IMR-90 (cell line): ENCODE results near the gene FRY. TPM values are rescaled to one million over a fixed set of nuclear protein-coding genes. Genes with fewer than 3 reads are reported as not detected.

Experiments
- ATAC-seq: fragments of 200-7000 bp; cut with Tn5 transposase; 2 replicates; pipeline ENCODE4 v1.9.1; 2020; ENCODE audit warnings: low read depth, mild to moderate bottlenecking, moderate library complexity
- BruUV-seq: library from RNA; stranded (reverse); fragments of 400-500 nt; replicated peaks from 2 replicates; lab custom pipeline; 2021; lab: Mats Ljungman, UMichigan
- CTCF ChIA-PET: fragments of 300-600 bp; formaldehyde crosslinking; extraction: SDS; loops from one replicate; lab custom pipeline; 2021; ENCODE audit warnings: antibody characterized with exemption; lab: Yijun Ruan, JAX
- POLR2A ChIA-PET: fragments of 300-600 bp; sonication (Branson Sonifier 250); formaldehyde crosslinking; loops from one replicate; lab custom pipeline; 2022; ENCODE audit warnings: antibody characterized with exemption; ENCODE audit not compliant: unreplicated experiment; lab: Charles Lee
- DNase-seq: peaks from one replicate; pipeline ENCODE4 v3.0.0; 2013
- H2AFZ ChIP-seq: replicated peaks from 2 replicates; pipeline ENCODE3; 2013; ENCODE audit warnings: low read length, mild to moderate bottlenecking; ENCODE audit not compliant: poor library complexity
- H2AK5ac ChIP-seq: 2 replicates; pipeline ENCODE4 v1.6.1; 2013; ENCODE audit warnings: low read depth, low read length, inconsistent platforms
- H2AK9ac ChIP-seq: replicated peaks from 2 replicates; pipeline ENCODE3; 2013; ENCODE audit warnings: mild to moderate bottlenecking, low read depth, low read length, moderate library complexity; ENCODE audit not compliant: poor library complexity
- H2BK120ac ChIP-seq: 2 replicates; pipeline ENCODE4 v1.6.1; 2013; ENCODE audit warnings: low read depth, low read length, inconsistent platforms
- H2BK15ac ChIP-seq: 3 replicates; pipeline ENCODE4 v1.6.1; 2013; ENCODE audit warnings: low read depth, low read length, inconsistent platforms
- H2BK20ac ChIP-seq: 2 replicates; pipeline ENCODE4 v1.6.1; 2013; ENCODE audit warnings: low read depth, mild to moderate bottlenecking, inconsistent platforms, low read length, moderate library complexity
- H2BK5ac ChIP-seq: 2 replicates; pipeline ENCODE4 v1.6.1; 2013; ENCODE audit warnings: mild to moderate bottlenecking, low read depth, low read length, inconsistent platforms; ENCODE audit not compliant: poor library complexity, severe bottlenecking
- H3K14ac ChIP-seq: replicated peaks from 2 replicates; pipeline ENCODE4 v1.6.1; 2013; ENCODE audit warnings: low read depth, low read length, inconsistent platforms
- H3K18ac ChIP-seq: 2 replicates; pipeline ENCODE4 v1.6.1; 2013; ENCODE audit warnings: low read depth, low read length, control low read depth
- H3K23ac ChIP-seq: 2 replicates; pipeline ENCODE4 v1.6.1; 2013; ENCODE audit warnings: low read depth, low read length, inconsistent platforms
- H3K27ac ChIP-seq: 2 replicates; pipeline ENCODE4 v1.5.1; 2013; ENCODE audit warnings: mild to moderate bottlenecking, control low read depth, low read length; ENCODE audit not compliant: insufficient read depth
- H3K27me3 ChIP-seq: 2 replicates; pipeline ENCODE4 v1.6.1; 2013; ENCODE audit warnings: low read length; ENCODE audit not compliant: control insufficient read depth, insufficient read depth
- H3K36me3 ChIP-seq: 2 replicates; pipeline ENCODE4 v1.6.1; 2013; ENCODE audit warnings: low read length, mixed read lengths; ENCODE audit not compliant: control insufficient read depth, insufficient read depth
- H3K4ac ChIP-seq: 2 replicates; pipeline ENCODE4 v1.6.1; 2013; ENCODE audit warnings: low read depth, low read length, inconsistent platforms
- H3K4me1 ChIP-seq: 2 replicates; pipeline ENCODE4 v1.6.1; 2013; ENCODE audit warnings: low read length, mixed read lengths; ENCODE audit not compliant: control insufficient read depth, insufficient read depth
- H3K4me2 ChIP-seq: 2 replicates; pipeline ENCODE4 v1.6.1; 2013; ENCODE audit warnings: low read depth, mild to moderate bottlenecking, control low read depth, low read length, moderate library complexity
- H3K4me3 ChIP-seq: 2 replicates; pipeline ENCODE4 v1.5.1; 2013; ENCODE audit warnings: low read depth, mild to moderate bottlenecking, control low read depth, low read length, moderate library complexity; ENCODE audit not compliant: insufficient read depth
- H3K56ac ChIP-seq: 2 replicates; pipeline ENCODE4 v1.6.1; 2013; ENCODE audit warnings: low read length, inconsistent platforms; ENCODE audit not compliant: insufficient read depth; ENCODE audit errors: extremely low read depth
- H3K79me1 ChIP-seq, 2 experiments: 2 replicates each; pipeline ENCODE4 v1.6.1; 2013; ENCODE audit warnings: low read length in 2 of 2, inconsistent platforms in 1 of 2, low read depth in 1 of 2
- H3K9ac ChIP-seq: 2 replicates; pipeline ENCODE4 v1.6.1; 2013; ENCODE audit warnings: low read depth, low read length, control low read depth
- H3K9me1 ChIP-seq: 2 replicates; pipeline ENCODE4 v1.6.1; 2013; ENCODE audit warnings: low read length, inconsistent platforms; ENCODE audit not compliant: insufficient read depth
- H3K9me3 ChIP-seq: 2 replicates; pipeline ENCODE4 v1.6.1; 2013; ENCODE audit warnings: low read length; ENCODE audit not compliant: control insufficient read depth, insufficient read depth
- H4K20me1 ChIP-seq: 2 replicates; pipeline ENCODE4 v1.6.1; 2013; ENCODE audit warnings: low read length, inconsistent platforms; ENCODE audit not compliant: insufficient read depth
- H4K5ac ChIP-seq: 2 replicates; pipeline ENCODE4 v1.6.1; 2013; ENCODE audit warnings: mild to moderate bottlenecking, low read depth, low read length, control low read depth
- H4K8ac ChIP-seq, 2 experiments: 2 replicates each; pipeline ENCODE4 v1.6.1; 2013; ENCODE audit warnings: low read depth in 2 of 2, low read length in 2 of 2, control low read depth in 1 of 2, inconsistent platforms in 1 of 2
- H4K91ac ChIP-seq: 2 replicates; pipeline ENCODE4 v1.6.1; 2013; ENCODE audit warnings: low read depth, low read length, inconsistent platforms; ENCODE audit not compliant: insufficient read depth
- BHLHE40 ChIP-seq: fragments of 150-350 bp; IDR thresholded peaks from 2 replicates; pipeline ENCODE4 v1.6.1; 2016; ENCODE audit warnings: mild to moderate bottlenecking, low read depth, low read length
- ELK1 ChIP-seq: fragments of 150-350 bp; IDR thresholded peaks from 2 replicates; pipeline ENCODE4 v1.6.1; 2016; ENCODE audit warnings: low read depth, mild to moderate bottlenecking, low read length, moderate library complexity, borderline replicate concordance
- FOS ChIP-seq: fragments of 150-350 bp; IDR thresholded peaks from 2 replicates; pipeline ENCODE4 v1.6.1; 2016; ENCODE audit warnings: low read depth, low read length
- MXI1 ChIP-seq: IDR thresholded peaks from 2 replicates; pipeline ENCODE4 v1.6.1; 2012; ENCODE audit warnings: low read depth, mild to moderate bottlenecking, low read length, moderate library complexity, borderline replicate concordance
- RCOR1 ChIP-seq: IDR thresholded peaks from 2 replicates; pipeline ENCODE4 v1.6.1; 2012; ENCODE audit warnings: mild to moderate bottlenecking, low read length, improper control_type of control experiment; ENCODE audit not compliant: insufficient replicate concordance
- RFX5 ChIP-seq: IDR thresholded peaks from 2 replicates; pipeline ENCODE4 v1.8.0; 2012; ENCODE audit warnings: low read depth, mild to moderate bottlenecking, low read length, moderate library complexity
- whole genome bisulfite sequencing, 2 experiments: methylation state at CpG; one replicate each; pipeline versions ENCODE4 v1.1.5 to v1.1.7; 2013; ENCODE audit warnings: missing lambda C conversion rate in 2 of 2; ENCODE audit not compliant: insufficient read length in 1 of 2; ENCODE audit errors: extremely low coverage in 2 of 2; 5-methylcytosine and 5-hydroxymethylcytosine counted together
- dilution Hi-C: fragments of 300-500 bp; cut with HindIII; formaldehyde crosslinking; loops from one replicate; pipeline ENCODE4 v1.14.3; 2018; ENCODE audit warnings: low sequenced_read_pairs; ENCODE audit not compliant: unreplicated experiment
- in situ Hi-C: fragments of 300-500 bp; cut with MboI; formaldehyde crosslinking; loops from 3 replicates; pipeline ENCODE4 v1.14.3; 2019; ENCODE audit warnings: low sequenced_read_pairs, inconsistent platforms, mixed read lengths
- intact Hi-C: fragments of 100-400 bp; cut with micrococcal nuclease; formaldehyde crosslinking; loops from 2 replicates; pipeline ENCODE4 v1.10.0; 2022
- polyA plus RNA-seq, 3 experiments: library from polyadenylated mRNA; depleted of rRNA; stranded (reverse); fragments of >200 nt; gene quantifications; 2 replicates each; pipeline ENCODE4 v1.2.3, GENCODE V29; 2012; ENCODE audit warnings: low replicate concordance in 1 of 3
- total RNA-seq: library from RNA; depleted of rRNA; stranded (reverse); fragments of >200 nt; gene quantifications from 2 replicates; pipeline ENCODE4 v1.2.3, GENCODE V29; 2012
- TF ChIP-seq, protein P1 (sequence below): conservative IDR thresholded peaks from 2 replicates; pipeline ENCODE4 v1.5.1; 2012; ENCODE audit warnings: mild to moderate bottlenecking, low read depth, low read length, improper control_type of control experiment

FRY gene
- total and polyA plus RNA-seq, 2 of the 4 experiments (the other 2 are of a cell fraction): 3.0 to 4.8 TPM

GRCh38 chr13:32059511-32059984 lies 28.0 kb downstream of the FRY start:
- H3K36me3 ChIP-seq: no peaks in the 10 kb centered on the region
- no peak overlapping the region for H2AK9ac ChIP-seq
- DNase-seq (no peak), ATAC-seq (peak; percentile 42; the same call in 1 of the 2 replicates)
- H3K4me3 ChIP-seq: no peak overlapping the region
- no peak overlapping the region for H2BK120ac ChIP-seq
- H4K91ac ChIP-seq: no peak overlapping the region
- H3K56ac ChIP-seq: no peak overlapping the region
- ChIA-PET POLR2A (no interaction called here), CTCF (no interaction called here)
- intact Hi-C loops (no loop called here), in situ Hi-C loops (no loop called here), dilution Hi-C loops (no loop called here)
- no peak overlapping the region for H2BK15ac ChIP-seq
- no peak overlapping the region for H3K9ac ChIP-seq
- no peak overlapping the region for H2BK20ac ChIP-seq
- H4K5ac ChIP-seq: no peak overlapping the region
- H3K27ac ChIP-seq: no peak overlapping the region
- no peak overlapping the region for H3K18ac ChIP-seq
- BruUV-seq: no TSS peak
- H4K8ac ChIP-seq: no peak overlapping the region
- H3K9me3 ChIP-seq: no peaks in the 10 kb centered on the region
- H2AFZ ChIP-seq: no peak overlapping the region
- H2BK5ac ChIP-seq: no peak overlapping the region
- no peak overlapping the region for H3K14ac ChIP-seq
- H3K27me3 ChIP-seq: no peaks in the 10 kb centered on the region
- H3K9me1 ChIP-seq: peaks cover 11% of the 10 kb centered on the region; the same call in 1 of the 2 replicates
- peaks cover 8% of the 10 kb centered on the region for H3K4me1 ChIP-seq
- H3K79me1 ChIP-seq: peaks cover 3 to 18% of the 10 kb centered on the region in 2 experiments; a peak in 3 of 4 replicates
- H3K4ac ChIP-seq: no peak overlapping the region
- TF ChIP-seq, protein P1, sequence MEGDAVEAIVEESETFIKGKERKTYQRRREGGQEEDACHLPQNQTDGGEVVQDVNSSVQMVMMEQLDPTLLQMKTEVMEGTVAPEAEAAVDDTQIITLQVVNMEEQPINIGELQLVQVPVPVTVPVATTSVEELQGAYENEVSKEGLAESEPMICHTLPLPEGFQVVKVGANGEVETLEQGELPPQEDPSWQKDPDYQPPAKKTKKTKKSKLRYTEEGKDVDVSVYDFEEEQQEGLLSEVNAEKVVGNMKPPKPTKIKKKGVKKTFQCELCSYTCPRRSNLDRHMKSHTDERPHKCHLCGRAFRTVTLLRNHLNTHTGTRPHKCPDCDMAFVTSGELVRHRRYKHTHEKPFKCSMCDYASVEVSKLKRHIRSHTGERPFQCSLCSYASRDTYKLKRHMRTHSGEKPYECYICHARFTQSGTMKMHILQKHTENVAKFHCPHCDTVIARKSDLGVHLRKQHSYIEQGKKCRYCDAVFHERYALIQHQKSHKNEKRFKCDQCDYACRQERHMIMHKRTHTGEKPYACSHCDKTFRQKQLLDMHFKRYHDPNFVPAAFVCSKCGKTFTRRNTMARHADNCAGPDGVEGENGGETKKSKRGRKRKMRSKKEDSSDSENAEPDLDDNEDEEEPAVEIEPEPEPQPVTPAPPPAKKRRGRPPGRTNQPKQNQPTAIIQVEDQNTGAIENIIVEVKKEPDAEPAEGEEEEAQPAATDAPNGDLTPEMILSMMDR: no peak
- TF ChIP-seq MXI1 (no peak), BHLHE40 (no peak), RFX5 (no peak), RCOR1 (no peak), FOS (no peak), ELK1 (no peak)
- no CpG with 5 or more reads among the region's 2 CpGs for WGBS, 2 experiments
- H4K20me1 ChIP-seq: no peaks in the 10 kb centered on the region; the same call in 1 of the 2 replicates
- no peak overlapping the region for H3K4me2 ChIP-seq
- H2AK5ac ChIP-seq: no peak overlapping the region
- no peak overlapping the region for H3K23ac ChIP-seq
